ENCODE results near the gene RDH12.

The RDH12 gene

GRCh38 chr14:67735336-67736147 lies 33.9 kb downstream of the RDH12 start:
- no peak for DNase-seq (ENCODE audit: extremely low spot score)
- ChIA-PET POLR2A (no interaction called here), CTCF (no interaction called here)
- no peak for TF ChIP-seq CTCF (IDR thresholded peaks at IDR 0.05; ENCODE audit: control extremely low read depth, extremely low read depth, low read depth, missing control alignments)

- no peak for DNase-seq (ENCODE audit: extremely low spot score)
- CTCF ChIA-PET = no interaction called here
- no peak for TF ChIP-seq CTCF (IDR thresholded peaks at IDR 0.05; ENCODE audit: control extremely low read depth, extremely low read depth, low read depth, missing control alignments)
- POLR2A ChIA-PET = no interaction called here
Observed at GRCh38 chr14:67736771-67737170, 35.1 kb downstream of the RDH12 start.

GRCh38 chr14:67738740-67739504 lies 37.2 kb downstream of the RDH12 start:
- ChIA-PET CTCF (interaction anchor here (1.1 to 2.0 kb wide), 3 partner anchors 9 to 26 kb away, joined by 3 to 5 read pairs (median 4); no protein-coding TSS in a partner anchor), POLR2A (no interaction called here)
- no peak for TF ChIP-seq CTCF (IDR thresholded peaks at IDR 0.05; ENCODE audit: control extremely low read depth, extremely low read depth, low read depth, missing control alignments)
- no peak for DNase-seq (ENCODE audit: extremely low spot score)

- TF ChIP-seq CTCF (IDR thresholded peaks at IDR 0.05; ENCODE audit: control extremely low read depth, extremely low read depth, low read depth, missing control alignments) = no peak
- ChIA-PET CTCF (no interaction called here), POLR2A (no interaction called here)
- DNase-seq (ENCODE audit: extremely low spot score) = no peak
Observed at GRCh38 chr14:67744046-67744445, 42.4 kb downstream of the RDH12 start.

GRCh38 chr14:67746927-67747326 lies 45.2 kb downstream of the RDH12 start:
- ChIA-PET CTCF (interaction anchor here (1.0 kb wide), 1 partner anchor 9 kb away, joined by 3 read pairs; no protein-coding TSS in a partner anchor), POLR2A (no interaction called here)
- no peak for TF ChIP-seq CTCF (IDR thresholded peaks at IDR 0.05; ENCODE audit: control extremely low read depth, extremely low read depth, low read depth, missing control alignments)
- peak; percentile 73 for DNase-seq (ENCODE audit: extremely low spot score)

GRCh38 chr14:67748312-67748711 lies 46.6 kb downstream of the RDH12 start:
- DNase-seq (ENCODE audit: extremely low spot score) = no peak
- TF ChIP-seq CTCF (IDR thresholded peaks at IDR 0.05; ENCODE audit: control extremely low read depth, extremely low read depth, low read depth, missing control alignments) = no peak
- ChIA-PET CTCF (interaction anchor here (1.6 to 2.4 kb wide), 2 partner anchors 44 to 164 kb away, joined by 6 to 8 read pairs; no protein-coding TSS in a partner anchor), POLR2A (no interaction called here)

Measured in GM10248 (cell line).